Osteoblast (primary cell): ENCODE data around the gene CDKN1C. TPM values are rescaled to one million over a fixed set of nuclear protein-coding genes. Genes with fewer than 3 reads are reported as not detected.

Source experiments
- DNase-seq: peaks from one replicate; pipeline ENCODE4 v3.0.0; 2011; ENCODE audit warnings: low spot score, mixed read lengths; ENCODE audit not compliant: insufficient read length; ENCODE audit errors: missing footprints
- H2AFZ ChIP-seq: 2 replicates; pipeline ENCODE4 v1.6.0; 2011; ENCODE audit warnings: mild to moderate bottlenecking, low read length
- H3K27ac ChIP-seq: 2 replicates; pipeline ENCODE4 v1.5.1; 2011; ENCODE audit warnings: mild to moderate bottlenecking, low read depth, low read length, moderate library complexity
- H3K27me3 ChIP-seq: 2 replicates; pipeline ENCODE4 v1.6.0; 2012; ENCODE audit warnings: mild to moderate bottlenecking, control low read depth, inconsistent platforms, low read length, moderate library complexity; ENCODE audit not compliant: insufficient read depth
- H3K36me3 ChIP-seq: 2 replicates; pipeline ENCODE4 v1.5.1; 2011; ENCODE audit warnings: mild to moderate bottlenecking, low read length, control low read depth, moderate library complexity; ENCODE audit not compliant: insufficient read depth
- H3K4me1 ChIP-seq: 2 replicates; pipeline ENCODE4 v1.5.1; 2011; ENCODE audit warnings: mild to moderate bottlenecking, low read length, control low read depth, moderate library complexity; ENCODE audit not compliant: insufficient read depth
- H3K4me2 ChIP-seq: 2 replicates; pipeline ENCODE4 v1.6.0; 2011; ENCODE audit warnings: mild to moderate bottlenecking, low read length; ENCODE audit not compliant: insufficient read depth
- H3K4me3 ChIP-seq: fragments of 200-600 bp; sonication (generic); 3 replicates; pipeline ENCODE4 v1.5.1; 2012; ENCODE audit warnings: mild to moderate bottlenecking, low read length, inconsistent platforms; ENCODE audit not compliant: insufficient read depth
- H3K79me2 ChIP-seq: 2 replicates; pipeline ENCODE4 v1.6.0; 2012; ENCODE audit warnings: mild to moderate bottlenecking, low read length, control low read depth, inconsistent platforms; ENCODE audit not compliant: insufficient read depth
- H3K9me3 ChIP-seq: 2 replicates; pipeline ENCODE4 v1.5.1; 2011; ENCODE audit warnings: low read depth, low read length, control low read depth
- H4K20me1 ChIP-seq: 2 replicates; pipeline ENCODE4 v1.6.0; 2012; ENCODE audit warnings: mild to moderate bottlenecking, low read length, control low read depth; ENCODE audit not compliant: insufficient read depth
- CTCF ChIP-seq: IDR thresholded peaks from 2 replicates; pipeline ENCODE4 v1.5.1; 2011; ENCODE audit warnings: mild to moderate bottlenecking, low read depth, low read length, moderate library complexity; ENCODE audit errors: extremely low read depth
- total RNA-seq: library from RNA; depleted of rRNA; stranded (reverse); fragments of >200 nt; gene quantifications from 2 replicates; pipeline ENCODE4 v1.2.3, GENCODE V29; 2012

Gene CDKN1C
- total RNA-seq, 1 donor = 10.9 TPM

GRCh38 chr11:2857276-2857675 lies 28.3 kb downstream of the CDKN1C start:
- no peaks in the 10 kb centered on the region for H4K20me1 ChIP-seq
- H3K4me1 ChIP-seq = no peaks in the 10 kb centered on the region
- TF ChIP-seq CTCF = no peak
- H3K36me3 ChIP-seq = no peaks in the 10 kb centered on the region
- H3K4me3 ChIP-seq = no peak overlapping the region
- H3K27me3 ChIP-seq = peaks cover 10% of the 10 kb centered on the region
- no peaks in the 10 kb centered on the region for H3K79me2 ChIP-seq
- H3K27ac ChIP-seq = no peak overlapping the region
- no peaks in the 10 kb centered on the region for H3K9me3 ChIP-seq
- no peak overlapping the region for H2AFZ ChIP-seq
- no peak for DNase-seq
- H3K4me2 ChIP-seq = no peak overlapping the region

GRCh38 chr11:2855162-2855561 lies 30.4 kb downstream of the CDKN1C start:
- TF ChIP-seq CTCF = no peak
- H2AFZ ChIP-seq = no peak overlapping the region
- no peaks in the 10 kb centered on the region for H3K4me1 ChIP-seq
- no peaks in the 10 kb centered on the region for H4K20me1 ChIP-seq
- H3K36me3 ChIP-seq = no peaks in the 10 kb centered on the region
- no peaks in the 10 kb centered on the region for H3K79me2 ChIP-seq
- no peaks in the 10 kb centered on the region for H3K9me3 ChIP-seq
- no peak overlapping the region for H3K4me3 ChIP-seq
- H3K27me3 ChIP-seq = peaks cover 3% of the 10 kb centered on the region
- no peak overlapping the region for H3K27ac ChIP-seq
- no peak overlapping the region for H3K4me2 ChIP-seq
- no peak for DNase-seq

- TF ChIP-seq CTCF = no peak
- H3K9me3 ChIP-seq = no peaks in the 10 kb centered on the region
- H2AFZ ChIP-seq = no peak overlapping the region
Observed at GRCh38 chr11:2853997-2854560, 31.5 kb downstream of the CDKN1C start.

GRCh38 chr11:2853401-2853800 lies 32.2 kb downstream of the CDKN1C start:
- H3K27me3 ChIP-seq = peaks cover under 1% of the 10 kb centered on the region
- H3K4me1 ChIP-seq = no peaks in the 10 kb centered on the region
- H4K20me1 ChIP-seq = no peaks in the 10 kb centered on the region
- DNase-seq = no peak
- H3K79me2 ChIP-seq = no peaks in the 10 kb centered on the region
- no peak overlapping the region for H2AFZ ChIP-seq
- no peak overlapping the region for H3K4me3 ChIP-seq
- H3K36me3 ChIP-seq = no peaks in the 10 kb centered on the region
- no peaks in the 10 kb centered on the region for H3K9me3 ChIP-seq
- no peak overlapping the region for H3K4me2 ChIP-seq
- TF ChIP-seq CTCF = no peak
- no peak overlapping the region for H3K27ac ChIP-seq

More at GRCh38 chr11:2853997-2854560, 31.5 kb downstream of the CDKN1C start:
- Histone ChIP-seq H3K27ac (no peak overlapping the region), H4K20me1 (no peaks in the 10 kb centered on the region), H3K36me3 (no peaks in the 10 kb centered on the region), H3K79me2 (no peaks in the 10 kb centered on the region), H3K4me2 (no peak overlapping the region), H3K4me1 (no peaks in the 10 kb centered on the region), H3K4me3 (no peak overlapping the region), H3K27me3 (peaks cover 3% of the 10 kb centered on the region)
- DNase-seq = no peak
